ENCODE measurements around the gene UBE2D2. TPM values are rescaled to one million over a fixed set of nuclear protein-coding genes. Genes with fewer than 3 reads are reported as not detected.

UBE2D2 gene
- total RNA-seq, 4 donors from 2014 or later: 86.9 to 104 (median 91.5) TPM

DNA sequence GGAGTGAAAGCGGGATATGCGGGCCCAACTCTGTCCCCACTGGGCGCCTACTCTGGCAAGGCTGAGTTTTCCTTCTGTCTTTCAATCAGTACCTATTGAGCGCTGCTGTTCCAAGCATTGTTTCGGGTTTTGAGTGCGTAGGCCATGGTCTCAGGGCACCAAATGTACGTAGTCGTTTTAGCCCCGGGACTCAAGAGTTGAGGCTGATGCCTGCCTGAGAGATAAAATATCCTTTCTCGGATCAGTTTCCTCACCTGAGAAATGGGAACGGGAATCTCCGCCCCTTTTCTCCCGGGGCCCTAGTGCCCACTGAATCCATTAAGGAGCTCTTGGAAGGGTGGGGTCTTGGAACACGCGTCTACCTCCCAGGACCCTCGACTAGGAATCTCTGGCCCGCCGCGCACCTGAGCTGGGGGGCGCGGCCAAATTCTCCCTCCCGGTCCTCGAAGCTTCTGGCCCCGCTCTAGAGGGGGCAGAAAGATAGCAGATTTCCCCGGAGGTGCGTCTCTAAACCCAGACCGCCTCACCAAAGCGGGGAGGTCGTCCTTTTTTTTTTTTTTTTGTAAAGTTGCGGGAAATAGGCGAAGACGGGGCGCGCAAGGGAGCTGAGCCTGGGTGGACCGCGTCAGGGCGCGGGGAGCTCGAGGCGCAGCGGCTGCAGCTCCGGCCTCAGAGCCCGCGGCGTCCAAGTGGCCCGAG is 86.5 kb downstream of the UBE2D2 start:
- H3K4me3 ChIP-seq: peak overlapping the region; percentile 87 to 96 (median 90)
- no peak for DNase-seq (ENCODE audit: extremely low spot score)
- no peaks in the 10 kb centered on the region for H3K36me3 ChIP-seq
- TF ChIP-seq, protein P1, sequence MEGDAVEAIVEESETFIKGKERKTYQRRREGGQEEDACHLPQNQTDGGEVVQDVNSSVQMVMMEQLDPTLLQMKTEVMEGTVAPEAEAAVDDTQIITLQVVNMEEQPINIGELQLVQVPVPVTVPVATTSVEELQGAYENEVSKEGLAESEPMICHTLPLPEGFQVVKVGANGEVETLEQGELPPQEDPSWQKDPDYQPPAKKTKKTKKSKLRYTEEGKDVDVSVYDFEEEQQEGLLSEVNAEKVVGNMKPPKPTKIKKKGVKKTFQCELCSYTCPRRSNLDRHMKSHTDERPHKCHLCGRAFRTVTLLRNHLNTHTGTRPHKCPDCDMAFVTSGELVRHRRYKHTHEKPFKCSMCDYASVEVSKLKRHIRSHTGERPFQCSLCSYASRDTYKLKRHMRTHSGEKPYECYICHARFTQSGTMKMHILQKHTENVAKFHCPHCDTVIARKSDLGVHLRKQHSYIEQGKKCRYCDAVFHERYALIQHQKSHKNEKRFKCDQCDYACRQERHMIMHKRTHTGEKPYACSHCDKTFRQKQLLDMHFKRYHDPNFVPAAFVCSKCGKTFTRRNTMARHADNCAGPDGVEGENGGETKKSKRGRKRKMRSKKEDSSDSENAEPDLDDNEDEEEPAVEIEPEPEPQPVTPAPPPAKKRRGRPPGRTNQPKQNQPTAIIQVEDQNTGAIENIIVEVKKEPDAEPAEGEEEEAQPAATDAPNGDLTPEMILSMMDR (IDR thresholded peaks at IDR 0.05): no peak
- no peak for TF ChIP-seq EP300 (IDR thresholded peaks at IDR 0.05)
- TF ChIP-seq POLR2A (IDR thresholded peaks at IDR 0.05; ENCODE audit: low read depth): no peak
- TF ChIP-seq POLR2AphosphoS5 (IDR thresholded peaks at IDR 0.05): no peak
- H3K4me1 ChIP-seq: peaks cover 41 to 66% (median 56%) of the 10 kb centered on the region in 4 donors
- 25% methylated on average over 28 of the region's 46 CpGs for WGBS
- peaks cover 0 to 23% (median 0%) of the 10 kb centered on the region in 4 donors for H3K27me3 ChIP-seq
- no peaks in the 10 kb centered on the region for H3K9me3 ChIP-seq
- intact Hi-C loops (cut with DNase I): no loop called here
- peak overlapping the region; percentile 89 to 95 (median 91) for H3K27ac ChIP-seq (replicated peaks in 1 of 4)

DNA sequence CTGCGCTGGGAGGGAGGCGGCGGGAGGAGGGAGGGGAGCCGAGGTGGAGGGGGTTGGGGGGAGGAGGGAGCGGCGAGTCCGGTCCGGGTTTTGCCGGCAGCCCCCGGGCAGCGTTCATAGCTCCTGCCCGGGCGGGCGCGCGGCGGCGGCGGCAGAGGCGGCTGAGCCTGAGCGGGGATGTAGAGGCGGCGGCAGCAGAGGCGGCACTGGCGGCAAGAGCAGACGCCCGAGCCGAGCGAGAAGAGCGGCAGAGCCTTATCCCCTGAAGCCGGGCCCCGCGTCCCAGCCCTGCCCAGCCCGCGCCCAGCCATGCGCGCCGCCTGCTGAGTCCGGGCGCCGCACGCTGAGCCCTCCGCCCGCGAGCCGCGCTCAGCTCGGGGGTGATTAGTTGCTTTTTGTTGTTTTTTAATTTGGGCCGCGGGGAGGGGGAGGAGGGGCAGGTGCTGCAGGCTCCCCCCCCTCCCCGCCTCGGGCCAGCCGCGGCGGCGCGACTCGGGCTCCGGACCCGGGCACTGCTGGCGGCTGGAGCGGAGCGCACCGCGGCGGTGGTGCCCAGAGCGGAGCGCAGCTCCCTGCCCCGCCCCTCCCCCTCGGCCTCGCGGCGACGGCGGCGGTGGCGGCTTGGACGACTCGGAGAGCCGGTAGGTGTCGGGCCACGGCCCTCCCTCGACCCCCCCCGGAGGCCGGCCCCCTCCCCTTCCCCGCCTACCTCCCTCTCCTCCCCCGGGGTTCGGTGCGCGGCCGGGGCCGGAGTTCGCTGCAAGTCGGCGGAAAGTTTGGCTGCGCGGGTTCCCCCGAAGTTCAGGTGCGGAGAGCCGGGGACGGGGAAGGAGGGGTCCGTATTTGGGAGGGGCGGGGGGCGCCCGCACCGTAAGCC is 87.3 kb downstream of the UBE2D2 start, which contains the start of gene CXXC5:
CXXC5 (plus strand) TSS at position 145 of the 877 bp plus-strand sequence. CDS start 32,175 bp downstream, outside the sequence.
- Histone ChIP-seq H3K27ac (replicated peaks in 1 of 4) (peak within 1 kb of the TSS; percentile 89 to 95 (median 91)), H3K4me1 (peaks cover 45 to 67% (median 64%) of the 10 kb centered on the region in 4 donors), H3K4me3 (peak within 1 kb of the TSS; percentile 87 to 96 (median 90)), H3K9me3 (no peaks in the 10 kb centered on the region), H3K27me3 (peaks cover 0 to 23% (median 0%) of the 10 kb centered on the region in 4 donors), H3K36me3 (no peaks in the 10 kb centered on the region)
- TF ChIP-seq EP300 (IDR thresholded peaks at IDR 0.05) (no peak), POLR2AphosphoS5 (IDR thresholded peaks at IDR 0.05) (peak; percentile 71 to 87), POLR2A (IDR thresholded peaks at IDR 0.05; ENCODE audit: low read depth) (peak; percentile 72)
- TF ChIP-seq, protein P1 (IDR thresholded peaks at IDR 0.05): no peak
- no peak for DNase-seq (ENCODE audit: extremely low spot score)
- WGBS: 0% methylated on average over 24 of the region's 106 CpGs
- intact Hi-C loops (cut with DNase I): no loop called here

DNA sequence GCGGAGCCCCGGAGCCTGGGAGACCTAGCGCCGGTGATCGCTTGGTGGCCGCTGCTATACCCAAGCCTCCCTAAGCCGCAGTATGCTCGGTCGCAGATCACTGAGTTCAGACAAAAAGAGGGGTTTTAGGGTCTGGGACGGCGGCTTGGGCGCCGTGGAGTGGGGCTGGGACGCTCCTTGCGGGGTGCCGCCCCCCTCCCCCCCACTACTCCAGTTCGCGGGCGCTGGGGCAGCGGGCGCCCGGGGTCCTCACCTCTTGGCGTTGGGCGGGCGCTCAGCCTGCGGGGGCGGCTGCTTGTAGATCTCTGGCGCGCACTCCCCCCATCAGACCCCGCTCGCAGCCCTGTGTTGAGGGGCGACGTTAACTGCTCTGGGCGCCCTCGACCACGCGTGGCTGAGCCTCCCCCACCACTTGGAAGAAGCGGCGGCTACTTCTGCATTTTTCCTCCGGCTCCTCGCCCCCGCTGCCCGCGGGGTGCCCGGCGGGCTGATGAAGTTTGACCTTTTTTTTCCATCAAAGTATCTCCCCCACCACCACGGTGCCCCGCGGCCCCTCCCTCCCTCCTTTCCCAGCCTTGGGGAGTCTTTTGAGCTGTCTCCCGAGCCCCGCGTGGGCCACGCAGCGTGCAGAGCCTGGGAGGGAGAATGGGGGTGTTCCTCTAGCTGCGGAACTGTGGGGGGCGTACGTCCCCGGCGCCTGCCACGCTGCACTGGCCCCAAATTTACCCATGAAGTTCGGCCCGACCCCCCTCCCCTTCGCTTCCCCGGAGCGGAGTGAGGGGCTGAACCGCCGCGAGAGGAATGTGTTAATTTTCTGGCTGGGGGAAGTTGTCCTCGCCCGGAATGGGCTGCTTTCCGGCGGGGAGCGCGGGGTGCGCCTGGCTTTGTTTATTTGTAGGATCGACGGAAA is 88.2 kb downstream of the UBE2D2 start:
- Histone ChIP-seq H3K4me3 (peak overlapping the region; percentile 87 to 96 (median 90)), H3K36me3 (no peaks in the 10 kb centered on the region), H3K9me3 (no peaks in the 10 kb centered on the region), H3K4me1 (peaks cover 52 to 76% (median 73%) of the 10 kb centered on the region in 4 donors), H3K27ac (replicated peaks in 1 of 4) (peak overlapping the region; percentile 89 to 95 (median 91)), H3K27me3 (peaks cover 0 to 23% (median 0%) of the 10 kb centered on the region in 4 donors)
- DNase-seq (ENCODE audit: extremely low spot score): no peak
- TF ChIP-seq EP300 (IDR thresholded peaks at IDR 0.05) (no peak), POLR2A (IDR thresholded peaks at IDR 0.05; ENCODE audit: low read depth) (peak; percentile 11)
- TF ChIP-seq, protein P1 (IDR thresholded peaks at IDR 0.05): no peak
- 0% methylated on average over 18 of the region's 77 CpGs for WGBS
- intact Hi-C loops (cut with DNase I): no loop called here

DNA sequence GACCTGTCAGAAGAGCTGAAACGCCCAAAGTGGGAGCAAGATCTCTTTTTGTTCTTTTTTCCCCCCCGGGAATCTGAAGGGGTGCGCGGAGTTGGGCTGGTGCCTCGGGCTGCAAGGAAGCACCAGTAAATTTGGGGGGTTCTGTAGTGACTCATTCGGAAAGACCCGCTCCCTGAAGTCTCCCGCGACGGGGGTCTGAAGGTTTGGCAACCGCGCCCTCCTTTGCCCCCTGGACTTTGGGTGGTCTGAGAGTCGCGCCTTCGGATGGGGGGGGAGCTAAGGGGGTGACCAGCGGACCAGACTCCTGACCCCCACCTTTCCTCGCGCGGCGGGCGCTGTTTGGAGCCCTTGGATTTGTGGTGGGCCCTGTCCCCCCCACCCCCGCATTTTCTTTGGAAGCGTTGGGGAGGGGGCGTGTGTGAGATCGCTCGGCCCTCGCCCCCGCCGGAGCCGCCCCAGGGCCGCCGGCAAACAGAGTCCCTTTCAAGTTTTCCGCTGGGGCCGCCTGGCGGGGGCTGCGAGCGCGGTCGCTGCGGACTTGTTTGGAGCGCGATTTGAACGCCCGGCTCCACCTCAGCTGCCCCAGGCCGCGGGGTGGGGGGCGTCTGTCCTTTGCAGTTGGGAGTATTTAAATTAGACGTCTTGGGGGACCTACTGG is 89.0 kb downstream of the UBE2D2 start:
- no peaks in the 10 kb centered on the region for H3K9me3 ChIP-seq
- TF ChIP-seq, protein P1 (IDR thresholded peaks at IDR 0.05): peak in 2 of 3 experiments; percentile 29 to 49
- TF ChIP-seq POLR2AphosphoS5 (IDR thresholded peaks at IDR 0.05): no peak
- H3K27ac ChIP-seq (replicated peaks in 1 of 4): peak overlapping the region; percentile 89 to 95 (median 91)
- DNase-seq (ENCODE audit: extremely low spot score): no peak
- H3K27me3 ChIP-seq: peaks cover 0 to 23% (median 0%) of the 10 kb centered on the region in 4 donors
- intact Hi-C loops (cut with DNase I): no loop called here
- H3K36me3 ChIP-seq: no peaks in the 10 kb centered on the region
- H3K4me3 ChIP-seq: peak overlapping the region; percentile 87 to 96 (median 90)
- WGBS: 10% methylated on average over 17 of the region's 48 CpGs
- H3K4me1 ChIP-seq: peaks cover 61 to 84% (median 81%) of the 10 kb centered on the region in 4 donors

All from esophagus muscularis mucosa (tissue), 4 donors.